ENCODE measurements around the gene RELB. TPM values are rescaled to one million over a fixed set of nuclear protein-coding genes. Genes with fewer than 3 reads are reported as not detected.

RELB gene
- total RNA-seq, 5 donors from 2014 or later (not counting 1 experiment from before 2014, with no cell fraction given), result 29.4 to 65.5 (median 40.4) TPM

DNA sequence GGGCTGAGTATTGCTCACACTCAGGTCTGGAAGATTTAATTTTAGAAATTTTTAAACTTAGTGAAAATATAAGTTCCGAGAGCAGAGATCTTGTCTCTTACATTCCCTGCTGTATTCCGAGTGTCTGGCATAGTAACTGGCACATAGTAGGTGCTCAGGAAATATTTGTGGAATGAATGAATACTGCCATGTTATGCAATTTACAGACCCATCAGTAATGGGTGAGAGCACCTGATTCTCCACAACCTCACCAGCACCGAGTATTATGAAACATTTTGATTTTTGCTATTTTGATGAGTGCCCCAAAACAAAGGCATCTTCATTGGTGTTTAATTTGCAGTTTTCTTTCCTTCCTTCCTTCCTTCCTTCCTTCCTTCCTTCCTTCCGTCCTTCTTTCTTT lies 21.8 kb downstream of the RELB start:
- ChIA-PET POLR2A (no interaction called here), CTCF (no interaction called here)
- H3K9me3 Mint-ChIP-seq, result no peaks in the 10 kb centered on the region
- Histone ChIP-seq H3K27ac (ENCODE audit: low read length) (no peak overlapping the region), H3K27me3 (replicated peaks in 1 of 2; ENCODE audit: control insufficient read depth in 2 of 2, extremely low read depth in 1 of 2, insufficient read depth in 2 of 2, low read length in 1 of 2) (no peaks in the 10 kb centered on the region), H3K9me3 (no peaks in the 10 kb centered on the region), H3K36me3 (ENCODE audit: control insufficient read depth in 2 of 2, extremely low read depth in 1 of 2, insufficient read depth in 1 of 2, low read length in 1 of 2) (peaks cover 15 to 32% of the 10 kb centered on the region in 2 donors), H3K4me3 (ENCODE audit: control insufficient read depth in 1 of 2, extremely low read depth in 1 of 2, low read length in 1 of 2) (no peak overlapping the region), H3K4me1 (ENCODE audit: control insufficient read depth in 1 of 2, extremely low read depth in 1 of 2, insufficient read depth in 2 of 2, low read length in 2 of 2) (no peaks in the 10 kb centered on the region)
- WGBS (ENCODE audit: insufficient coverage), result no CpG with 5 or more reads among the region's 4 CpGs
- H3K4me1 Mint-ChIP-seq, result peaks cover 0 to 2% (median 0%) of the 10 kb centered on the region in 3 donors
- no peak overlapping the region for H3K4me3 Mint-ChIP-seq
- DNase-seq (no peak), ATAC-seq (replicated peaks in 1 of 4) (no peak)
- H3K27ac Mint-ChIP-seq, result no peak overlapping the region
- peaks cover 20% of the 10 kb centered on the region for H3K36me3 Mint-ChIP-seq
- H3K27me3 Mint-ChIP-seq, result no peaks in the 10 kb centered on the region

DNA sequence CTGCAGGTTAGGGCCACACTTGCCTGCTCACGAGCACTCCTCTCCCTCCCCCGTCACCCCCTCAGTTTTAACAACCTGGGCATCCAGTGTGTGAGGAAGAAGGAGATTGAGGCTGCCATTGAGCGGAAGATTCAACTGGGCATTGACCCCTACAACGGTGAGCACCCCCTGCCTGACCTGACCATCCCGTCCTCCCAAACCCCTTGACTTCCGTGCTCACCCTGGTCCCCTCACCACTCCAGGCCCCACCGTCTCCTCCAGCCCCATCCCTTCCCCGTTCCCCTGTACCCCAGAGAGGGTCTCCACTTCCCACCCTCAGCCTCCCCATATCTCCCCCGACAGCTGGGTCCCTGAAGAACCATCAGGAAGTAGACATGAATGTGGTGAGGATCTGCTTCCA lies 24.0 kb downstream of the RELB start:
- H3K4me3 Mint-ChIP-seq, result no peak overlapping the region
- CTCF ChIA-PET, result no interaction called here

DNA sequence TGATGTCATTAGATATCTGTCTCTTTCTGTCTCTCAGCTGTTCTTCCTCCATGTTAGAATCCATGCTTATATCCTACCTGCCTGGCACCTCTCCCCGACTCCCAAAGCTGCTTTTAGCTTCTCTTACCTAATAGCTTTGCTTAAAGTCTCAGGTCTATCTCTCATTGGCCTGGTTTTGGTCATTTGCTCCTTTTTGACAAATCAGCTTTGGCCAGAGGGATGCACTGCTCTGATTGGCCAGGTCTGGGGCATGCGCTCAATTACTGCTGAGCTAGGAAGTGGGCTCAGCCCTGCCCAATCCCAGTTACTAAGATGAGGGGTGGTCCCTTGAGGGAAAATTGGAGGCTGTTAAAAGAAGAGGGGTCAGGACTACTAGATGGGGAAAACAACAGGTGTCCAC lies 26.1 kb downstream of the RELB start:
- H3K36me3 ChIP-seq (ENCODE audit: control insufficient read depth in 2 of 2, extremely low read depth in 1 of 2, insufficient read depth in 1 of 2, low read length in 1 of 2), result peaks cover 21 to 50% of the 10 kb centered on the region in 2 donors
- no peak overlapping the region for H3K27ac Mint-ChIP-seq

More for the DNA sequence above, 24.0 kb downstream of the RELB start:
- no peak overlapping the region for H3K27ac Mint-ChIP-seq
- peaks cover 21% of the 10 kb centered on the region for H3K36me3 Mint-ChIP-seq
- Histone ChIP-seq H3K9me3 (no peaks in the 10 kb centered on the region), H3K36me3 (ENCODE audit: control insufficient read depth in 2 of 2, extremely low read depth in 1 of 2, insufficient read depth in 1 of 2, low read length in 1 of 2) (peaks cover 18 to 45% of the 10 kb centered on the region in 2 donors), H3K27me3 (replicated peaks in 1 of 2; ENCODE audit: control insufficient read depth in 2 of 2, extremely low read depth in 1 of 2, insufficient read depth in 2 of 2, low read length in 1 of 2) (no peaks in the 10 kb centered on the region), H3K27ac (ENCODE audit: low read length) (no peak overlapping the region), H3K4me3 (ENCODE audit: control insufficient read depth in 1 of 2, extremely low read depth in 1 of 2, low read length in 1 of 2) (no peak overlapping the region), H3K4me1 (ENCODE audit: control insufficient read depth in 1 of 2, extremely low read depth in 1 of 2, insufficient read depth in 2 of 2, low read length in 2 of 2) (no peaks in the 10 kb centered on the region)
- POLR2A ChIA-PET, result no interaction called here
- no peaks in the 10 kb centered on the region for H3K9me3 Mint-ChIP-seq
- no peaks in the 10 kb centered on the region for H3K4me1 Mint-ChIP-seq
- WGBS (ENCODE audit: insufficient coverage), result no CpG with 5 or more reads among the region's 9 CpGs
- no peaks in the 10 kb centered on the region for H3K27me3 Mint-ChIP-seq
- DNase-seq (no peak), ATAC-seq (replicated peaks in 1 of 4) (no peak)

DNA sequence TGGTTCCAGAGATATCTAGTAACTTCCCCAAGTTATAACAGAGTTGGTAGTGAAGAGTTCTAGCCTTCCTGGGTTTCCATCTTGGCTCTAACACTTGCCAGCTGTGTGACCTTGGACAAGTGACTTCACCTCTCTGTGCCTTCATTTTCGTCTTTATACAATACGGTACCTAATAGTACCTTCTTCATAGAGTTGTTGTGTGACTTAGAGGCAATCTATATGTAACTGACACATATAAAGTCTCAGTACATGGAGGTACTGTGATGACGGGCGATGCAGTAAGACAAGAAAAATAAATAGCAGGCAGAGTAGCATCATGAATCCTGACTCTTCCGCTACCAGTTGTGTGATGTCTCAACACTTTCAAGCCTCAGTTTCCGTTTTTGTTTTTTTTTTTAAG lies 29.6 kb downstream of the RELB start:
- Histone ChIP-seq H3K27me3 (replicated peaks in 1 of 2; ENCODE audit: control insufficient read depth in 2 of 2, extremely low read depth in 1 of 2, insufficient read depth in 2 of 2, low read length in 1 of 2) (no peaks in the 10 kb centered on the region), H3K4me3 (ENCODE audit: control insufficient read depth in 1 of 2, extremely low read depth in 1 of 2, low read length in 1 of 2) (no peak overlapping the region), H3K27ac (ENCODE audit: low read length) (no peak overlapping the region), H3K9me3 (no peaks in the 10 kb centered on the region), H3K4me1 (ENCODE audit: control insufficient read depth in 1 of 2, extremely low read depth in 1 of 2, insufficient read depth in 2 of 2, low read length in 2 of 2) (no peaks in the 10 kb centered on the region), H3K36me3 (ENCODE audit: control insufficient read depth in 2 of 2, extremely low read depth in 1 of 2, insufficient read depth in 1 of 2, low read length in 1 of 2) (peaks cover 21 to 63% of the 10 kb centered on the region in 2 donors)
- no peak for ATAC-seq (replicated peaks in 1 of 4)
- H3K36me3 Mint-ChIP-seq, result peaks cover 45% of the 10 kb centered on the region
- 98% methylated on average over 4 of the region's 6 CpGs for WGBS (ENCODE audit: insufficient coverage)
- no peaks in the 10 kb centered on the region for H3K4me1 Mint-ChIP-seq
- DNase-seq, result no peak
- H3K9me3 Mint-ChIP-seq, result no peaks in the 10 kb centered on the region
- ChIA-PET POLR2A (no interaction called here), CTCF (no interaction called here)
- H3K4me3 Mint-ChIP-seq, result no peak overlapping the region
- H3K27me3 Mint-ChIP-seq, result no peaks in the 10 kb centered on the region
- no peak overlapping the region for H3K27ac Mint-ChIP-seq

More for the DNA sequence above, 26.1 kb downstream of the RELB start:
- Mint-ChIP-seq H3K9me3 (no peaks in the 10 kb centered on the region), H3K4me3 (no peak overlapping the region), H3K36me3 (peaks cover 25% of the 10 kb centered on the region), H3K27me3 (no peaks in the 10 kb centered on the region), H3K4me1 (no peaks in the 10 kb centered on the region)
- H3K9me3 ChIP-seq, result no peaks in the 10 kb centered on the region
- 92% methylated on average over 1 of the region's 2 CpGs for WGBS (ENCODE audit: insufficient coverage)
- ChIA-PET CTCF (interaction anchor here in 1 of 2 donors (0.5 kb wide), 1 partner anchor 49 kb away, joined by 5 read pairs; no protein-coding TSS in a partner anchor), POLR2A (interaction anchor here in 1 of 2 donors (0.6 kb wide), 1 partner anchor 56 kb away, joined by 3 read pairs; no protein-coding TSS in a partner anchor)
- H3K27me3 ChIP-seq (replicated peaks in 1 of 2; ENCODE audit: control insufficient read depth in 2 of 2, extremely low read depth in 1 of 2, insufficient read depth in 2 of 2, low read length in 1 of 2), result no peaks in the 10 kb centered on the region
- H3K27ac ChIP-seq (ENCODE audit: low read length), result no peak overlapping the region
- no peak for DNase-seq
- H3K4me1 ChIP-seq (ENCODE audit: control insufficient read depth in 1 of 2, extremely low read depth in 1 of 2, insufficient read depth in 2 of 2, low read length in 2 of 2), result no peaks in the 10 kb centered on the region
- no peak overlapping the region for H3K4me3 ChIP-seq (ENCODE audit: control insufficient read depth in 1 of 2, extremely low read depth in 1 of 2, low read length in 1 of 2)
- ATAC-seq (replicated peaks in 1 of 4), result no peak

DNA sequence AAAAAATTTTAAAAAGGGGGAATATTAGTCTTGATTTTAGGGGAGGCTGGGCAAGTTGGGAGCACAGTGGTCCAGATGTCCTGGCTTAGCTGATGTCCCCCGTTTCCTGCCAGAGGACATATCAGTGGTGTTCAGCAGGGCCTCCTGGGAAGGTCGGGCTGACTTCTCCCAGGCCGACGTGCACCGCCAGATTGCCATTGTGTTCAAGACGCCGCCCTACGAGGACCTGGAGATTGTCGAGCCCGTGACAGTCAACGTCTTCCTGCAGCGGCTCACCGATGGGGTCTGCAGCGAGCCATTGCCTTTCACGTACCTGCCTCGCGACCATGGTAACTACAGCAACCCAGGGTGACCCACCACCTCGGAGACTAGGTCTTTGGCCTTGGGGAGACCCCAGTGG lies 31.2 kb downstream of the RELB start:
- no peaks in the 10 kb centered on the region for H3K9me3 ChIP-seq
- H3K4me1 ChIP-seq (ENCODE audit: control insufficient read depth in 1 of 2, extremely low read depth in 1 of 2, insufficient read depth in 2 of 2, low read length in 2 of 2), result no peaks in the 10 kb centered on the region
- DNase-seq (no peak), ATAC-seq (replicated peaks in 1 of 4) (no peak)
- no peak overlapping the region for H3K4me3 Mint-ChIP-seq
- H3K27me3 ChIP-seq (replicated peaks in 1 of 2; ENCODE audit: control insufficient read depth in 2 of 2, extremely low read depth in 1 of 2, insufficient read depth in 2 of 2, low read length in 1 of 2), result no peaks in the 10 kb centered on the region
- H3K4me3 ChIP-seq (ENCODE audit: control insufficient read depth in 1 of 2, extremely low read depth in 1 of 2, low read length in 1 of 2), result no peak overlapping the region
- no peaks in the 10 kb centered on the region for H3K27me3 Mint-ChIP-seq
- ChIA-PET POLR2A (no interaction called here), CTCF (interaction anchor here in 1 of 2 donors (0.5 kb wide), 1 partner anchor 192 kb away, joined by 3 read pairs; no protein-coding TSS in a partner anchor)
- no peak overlapping the region for H3K27ac Mint-ChIP-seq
- no peaks in the 10 kb centered on the region for H3K4me1 Mint-ChIP-seq
- H3K36me3 ChIP-seq (ENCODE audit: control insufficient read depth in 2 of 2, extremely low read depth in 1 of 2, insufficient read depth in 1 of 2, low read length in 1 of 2), result peaks cover 14 to 62% of the 10 kb centered on the region in 2 donors
- H3K27ac ChIP-seq (ENCODE audit: low read length), result no peak overlapping the region
- WGBS (ENCODE audit: insufficient coverage), result over 99% methylated on average over 18 of the region's 18 CpGs
- peaks cover 39% of the 10 kb centered on the region for H3K36me3 Mint-ChIP-seq
- H3K9me3 Mint-ChIP-seq, result no peaks in the 10 kb centered on the region

DNA sequence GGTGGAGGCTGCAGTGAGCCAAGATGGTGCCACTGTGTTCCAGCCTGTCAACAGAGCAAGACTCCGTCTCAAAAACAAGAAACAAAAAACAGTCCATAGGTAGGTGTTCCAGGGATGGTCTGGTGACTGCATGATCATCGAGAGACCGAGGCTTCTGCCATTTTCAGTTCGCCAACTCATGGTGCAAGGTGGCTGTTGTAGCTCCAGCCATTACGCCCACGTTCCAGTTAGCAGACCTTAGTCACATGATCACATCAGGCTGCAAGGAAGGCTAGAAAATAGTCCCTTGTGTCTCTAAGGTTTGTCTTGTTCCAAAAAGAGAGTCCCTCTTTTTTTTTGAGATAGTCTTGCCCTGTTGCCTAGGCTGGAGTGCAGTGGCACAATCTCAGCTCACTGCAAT lies 34.5 kb downstream of the RELB start:
- 92% methylated on average over 5 of the region's 6 CpGs for WGBS (ENCODE audit: insufficient coverage)
- Histone ChIP-seq H3K36me3 (ENCODE audit: control insufficient read depth in 2 of 2, extremely low read depth in 1 of 2, insufficient read depth in 1 of 2, low read length in 1 of 2) (peaks cover 8 to 44% of the 10 kb centered on the region in 2 donors), H3K4me1 (ENCODE audit: control insufficient read depth in 1 of 2, extremely low read depth in 1 of 2, insufficient read depth in 2 of 2, low read length in 2 of 2) (peaks cover 8 to 24% of the 10 kb centered on the region in 2 experiments), H3K27ac (ENCODE audit: low read length) (no peak overlapping the region), H3K9me3 (no peaks in the 10 kb centered on the region), H3K27me3 (replicated peaks in 1 of 2; ENCODE audit: control insufficient read depth in 2 of 2, extremely low read depth in 1 of 2, insufficient read depth in 2 of 2, low read length in 1 of 2) (no peaks in the 10 kb centered on the region), H3K4me3 (ENCODE audit: control insufficient read depth in 1 of 2, extremely low read depth in 1 of 2, low read length in 1 of 2) (no peak overlapping the region)
- peaks cover 34% of the 10 kb centered on the region for H3K36me3 Mint-ChIP-seq
- no peaks in the 10 kb centered on the region for H3K27me3 Mint-ChIP-seq
- DNase-seq (no peak), ATAC-seq (replicated peaks in 1 of 4) (no peak)
- peaks cover 18 to 19% (median 18%) of the 10 kb centered on the region in 3 donors for H3K4me1 Mint-ChIP-seq
- ChIA-PET CTCF (no interaction called here), POLR2A (interaction anchor here in 1 of 2 donors (0.7 kb wide), 1 partner anchor 12 kb away, joined by 3 read pairs; no protein-coding TSS in a partner anchor)
- H3K4me3 Mint-ChIP-seq, result no peak overlapping the region
- no peak overlapping the region for H3K27ac Mint-ChIP-seq
- no peaks in the 10 kb centered on the region for H3K9me3 Mint-ChIP-seq
